Kidney (tissue), 14 donors: ENCODE measurements around the gene ARL4D. TPM values are rescaled to one million over a fixed set of nuclear protein-coding genes. Genes with fewer than 3 reads are reported as not detected.

Source experiments
- DNase-seq, 5 donors: peaks; one replicate each; pipeline ENCODE4 v3.0.0-alpha.2; 2013 to 2020
- FAIRE-seq: peaks from 2 replicates; lab custom pipeline; 2012; peaks lifted over from hg19 to GRCh38; lab: Jason Lieb, UNC
- H3K27ac ChIP-seq, 2 donors: one replicate each; pipeline ENCODE4 v1.7.0; 2013; ENCODE audit warnings: low read depth in 2 of 2, low read length in 2 of 2, inconsistent platforms in 1 of 2
- H3K27me3 ChIP-seq: one replicate; pipeline ENCODE4 v1.7.1; 2013; ENCODE audit warnings: low read length, inconsistent platforms; ENCODE audit not compliant: control insufficient read depth, insufficient read depth
- H3K36me3 ChIP-seq, 3 donors: one replicate each; pipeline versions ENCODE4 v1.7.0 to v1.7.1; 2013; ENCODE audit warnings: low read length in 3 of 3, control low read depth in 1 of 3, inconsistent platforms in 1 of 3; ENCODE audit not compliant: insufficient read depth in 3 of 3, control insufficient read depth in 2 of 3
- H3K4me1 ChIP-seq, 3 donors: one replicate each; pipeline versions ENCODE4 v1.7.0 to v1.7.1; 2013; ENCODE audit warnings: low read length in 3 of 3, inconsistent platforms in 1 of 3, low read depth in 1 of 3; ENCODE audit not compliant: control insufficient read depth in 2 of 3, insufficient read depth in 2 of 3
- H3K4me3 ChIP-seq, 3 donors: one replicate each; pipeline versions ENCODE4 v1.7.0 to v1.8.1; 2013; ENCODE audit warnings: low read length in 3 of 3, control low read depth in 1 of 3, inconsistent platforms in 1 of 3
- H3K9ac ChIP-seq, 3 donors: one replicate each; pipeline versions ENCODE4 v1.7.0 to v1.7.1; 2013; ENCODE audit warnings: low read length in 3 of 3, control low read depth in 1 of 3, inconsistent platforms in 1 of 3
- H3K9me3 ChIP-seq, 3 donors: one replicate each; pipeline versions ENCODE4 v1.7.0 to v1.7.1; 2013; ENCODE audit warnings: low read length in 3 of 3, control low read depth in 1 of 3, inconsistent platforms in 1 of 3; ENCODE audit not compliant: control insufficient read depth in 2 of 3, insufficient read depth in 1 of 3
- CTCF ChIP-seq: IDR thresholded peaks from 3 replicates; pipeline ENCODE4 v1.5.1; 2012; ENCODE audit warnings: mild to moderate bottlenecking, moderate library complexity, borderline replicate concordance; ENCODE audit not compliant: insufficient read depth; ENCODE audit errors: extremely low read depth
- intact Hi-C: fragments of 100-400 bp; cut with DNase I; formaldehyde crosslinking; loops from one replicate; pipeline ENCODE4 v1.11.1; 2022
- polyA plus RNA-seq: library from polyadenylated mRNA; stranded (reverse); fragments of 350-450 nt; fragmentation: Illumina TruSeq; extraction: RNeasy Lipid Tissue Mini Kit (QIAGEN cat#74804); gene quantifications from one replicate; pipeline ENCODE4 v1.2.3, GENCODE V29; 2014; ENCODE audit warnings: low read depth, low replicate concordance; ENCODE audit not compliant: insufficient read depth
- total RNA-seq: library from RNA; stranded (reverse); fragmentation: NEBNext Ultra II Directional; extraction: Animal tissue kit (Norgen Biotek cat#: 25700); gene quantifications from one replicate; pipeline ENCODE4 v1.2.1, GENCODE V29; 2021
- donor health status: control.
- donor health status: control.
- donor health status: control.
- donor health status: control.
- donor health status: control.
- donor health status: DM: yes; HTN: yes; CAD: no.
- donor health status: Normal renal cell carcinoma (clear cell type).

The ARL4D gene
- total and polyA plus RNA-seq, 2 donors from 2014 or later: 48.8 to 81.2 TPM

- TF ChIP-seq CTCF: no peak
- no peak overlapping the region for H3K4me3 ChIP-seq
- H3K9me3 ChIP-seq: no peaks in the 10 kb centered on the region
- intact Hi-C loops: no loop called here
- no peaks in the 10 kb centered on the region for H3K27me3 ChIP-seq
- H3K36me3 ChIP-seq: no peaks in the 10 kb centered on the region
- no peak for FAIRE-seq
- H3K9ac ChIP-seq: no peak overlapping the region
- H3K27ac ChIP-seq: no peak overlapping the region
- H3K4me1 ChIP-seq: peaks cover 0 to 13% (median 8%) of the 10 kb centered on the region in 3 donors
- peak in 1 of 5 donors; percentile 49 for DNase-seq
Measured at GRCh38 chr17:43403846-43404245, 5.1 kb downstream of the ARL4D start.

GRCh38 chr17:43405861-43406260, 7.1 kb downstream of the ARL4D start:
- FAIRE-seq (no peak), DNase-seq (no peak)
- Histone ChIP-seq H3K9me3 (no peaks in the 10 kb centered on the region), H3K4me3 (no peak overlapping the region), H3K27me3 (no peaks in the 10 kb centered on the region), H3K4me1 (peaks cover 0 to 13% (median 8%) of the 10 kb centered on the region in 3 donors), H3K9ac (no peak overlapping the region), H3K27ac (no peak overlapping the region), H3K36me3 (no peaks in the 10 kb centered on the region)
- TF ChIP-seq CTCF: no peak
- intact Hi-C loops: no loop called here

GRCh38 chr17:43406676-43407645, 8.2 kb downstream of the ARL4D start:
- FAIRE-seq: no peak

More at GRCh38 chr17:43406676-43407645, 8.2 kb downstream of the ARL4D start:
- no peak for TF ChIP-seq CTCF
- intact Hi-C loops: no loop called here
- Histone ChIP-seq H3K9ac (no peak overlapping the region), H3K9me3 (no peaks in the 10 kb centered on the region), H3K27me3 (no peaks in the 10 kb centered on the region), H3K27ac (no peak overlapping the region), H3K4me1 (peaks cover 0 to 10% (median 0%) of the 10 kb centered on the region in 3 donors), H3K4me3 (no peak overlapping the region), H3K36me3 (no peaks in the 10 kb centered on the region)
- DNase-seq: peak in 1 of 5 donors; percentile 48
